A673 (cell line): ENCODE results near the gene ODAD2. TPM values are rescaled to one million over a fixed set of nuclear protein-coding genes. Genes with fewer than 3 reads are reported as not detected.
"Not testable (repeated sequence)": the region's sequence is repeated elsewhere in the genome, so short reads cannot be mapped to it uniquely, and the experiment has no call there.

Experiments
- BruUV-seq: library from RNA; stranded (reverse); fragments of 400-500 nt; replicated peaks from 2 replicates; lab custom pipeline; 2021; lab: Mats Ljungman, UMichigan
- CTCF ChIA-PET: fragments of 300-600 bp; sonication (Branson Sonifier 250); formaldehyde crosslinking; loops from one replicate; lab custom pipeline; 2022; ENCODE audit warnings: antibody characterized with exemption; lab: Charles Lee
- POLR2A ChIA-PET: fragments of 300-600 bp; sonication (Branson Sonifier 250); formaldehyde crosslinking; loops from one replicate; lab custom pipeline; 2022; ENCODE audit warnings: antibody characterized with exemption; ENCODE audit not compliant: low non-redundant PET; lab: Charles Lee
- DNase-seq: peaks from one replicate; pipeline ENCODE4 v3.0.0-alpha.2; 2015; ENCODE audit warnings: low spot score
- H3K27ac ChIP-seq: fragments of 200-600 bp; sonication (generic); 2 replicates; pipeline ENCODE4 v1.5.1; 2016; ENCODE audit warnings: mixed run types, low read depth, mild to moderate bottlenecking, mixed read lengths, antibody characterized with exemption, low read length; ENCODE audit not compliant: poor library complexity, severe bottlenecking
- H3K27me3 ChIP-seq: fragments of 200-600 bp; sonication (generic); replicated peaks from 2 replicates; pipeline ENCODE4 v1.6.1; 2017; ENCODE audit warnings: mixed run types, low read depth, mild to moderate bottlenecking, mixed read lengths, antibody characterized with exemption, low read length; ENCODE audit not compliant: insufficient read depth, poor library complexity
- H3K36me3 ChIP-seq: fragments of 200-600 bp; sonication (generic); 2 replicates; pipeline ENCODE4 v1.6.1; 2016; ENCODE audit warnings: mixed run types, mild to moderate bottlenecking, mixed read lengths, antibody characterized with exemption, low read length; ENCODE audit not compliant: insufficient read depth, poor library complexity, severe bottlenecking
- H3K4me1 ChIP-seq: fragments of 200-600 bp; sonication (generic); 2 replicates; pipeline ENCODE4 v1.6.1; 2017; ENCODE audit warnings: mixed run types, mild to moderate bottlenecking, mixed read lengths, antibody characterized with exemption, low read length; ENCODE audit not compliant: insufficient read depth, poor library complexity, severe bottlenecking
- H3K4me3 ChIP-seq: fragments of 200-600 bp; sonication (generic); 2 replicates; pipeline ENCODE4 v1.5.1; 2016; ENCODE audit warnings: low read depth, mixed run types, mild to moderate bottlenecking, mixed read lengths, low read length; ENCODE audit not compliant: poor library complexity, severe bottlenecking
- H3K9me3 ChIP-seq: fragments of 200-600 bp; sonication (generic); 2 replicates; pipeline ENCODE4 v1.6.1; 2016; ENCODE audit warnings: mixed run types, low read depth, mild to moderate bottlenecking, mixed read lengths, antibody characterized with exemption, low read length; ENCODE audit not compliant: poor library complexity, severe bottlenecking
- EZH2 ChIP-seq: fragments of 200-600 bp; sonication (generic); IDR thresholded peaks from 2 replicates; pipeline ENCODE4 v1.6.1; 2017; ENCODE audit warnings: borderline replicate concordance, low read depth, mild to moderate bottlenecking, mixed read lengths, antibody characterized with exemption, low read length; ENCODE audit not compliant: poor library complexity, severe bottlenecking
- intact Hi-C: fragments of 100-400 bp; cut with micrococcal nuclease; formaldehyde crosslinking; loops from one replicate; pipeline ENCODE4 v1.10.0; 2022; ENCODE audit not compliant: unreplicated experiment
- total RNA-seq: library from RNA; stranded (reverse); gene quantifications from 2 replicates; pipeline ENCODE4 v1.2.3, GENCODE V29; 2021
- TF ChIP-seq, protein P1 (sequence below): fragments of 300-800, 200-600 bp; sonication (generic); conservative IDR thresholded peaks from 2 replicates; pipeline ENCODE4 v1.5.1; 2017; ENCODE audit warnings: low read depth, mild to moderate bottlenecking, antibody characterized with exemption, low read length, moderate library complexity, mixed read lengths

Gene ODAD2
- total RNA-seq, 1 experiment from 2014 or later = 1.2 TPM

DNA sequence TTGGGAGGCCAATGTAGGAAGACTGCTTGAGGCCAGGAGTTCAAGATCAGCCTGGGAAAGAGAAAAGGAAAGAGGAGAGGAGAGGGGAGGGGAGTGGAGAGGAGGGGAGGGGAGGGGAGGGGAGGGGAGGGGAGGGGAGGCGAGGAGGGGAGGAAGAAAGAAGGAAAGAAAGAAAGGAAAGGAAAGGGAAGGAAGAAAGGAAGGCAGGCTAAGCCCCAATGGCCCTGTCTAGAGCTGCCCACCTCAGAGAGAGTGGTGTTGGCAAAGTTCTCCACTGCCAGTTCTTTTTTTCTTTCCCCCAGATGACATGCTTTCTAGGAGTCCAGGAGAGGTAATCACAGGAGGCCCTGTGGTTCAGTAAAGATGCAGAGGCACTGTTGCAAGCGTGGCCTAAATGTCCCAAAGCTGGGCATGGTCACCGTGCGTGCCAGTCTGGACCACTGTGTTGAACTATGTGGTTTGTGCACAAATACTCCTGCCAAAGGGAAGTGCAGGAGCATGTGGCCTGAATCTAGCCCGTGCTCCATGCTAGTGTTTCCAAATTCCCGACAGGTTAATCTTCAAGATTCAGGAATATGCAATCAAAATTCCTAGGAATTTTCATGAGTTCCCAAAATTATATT lies 39.7 kb downstream of the ODAD2 start:
- Histone ChIP-seq H3K9me3 (no peaks in the 10 kb centered on the region), H3K4me3 (no peak overlapping the region), H3K4me1 (no peaks in the 10 kb centered on the region), H3K36me3 (no peaks in the 10 kb centered on the region), H3K27me3 (peaks cover 2% of the 10 kb centered on the region), H3K27ac (no peak overlapping the region)
- intact Hi-C loops = no loop called here
- no peak for DNase-seq
- no peak for TF ChIP-seq EZH2
- TF ChIP-seq, protein P1, sequence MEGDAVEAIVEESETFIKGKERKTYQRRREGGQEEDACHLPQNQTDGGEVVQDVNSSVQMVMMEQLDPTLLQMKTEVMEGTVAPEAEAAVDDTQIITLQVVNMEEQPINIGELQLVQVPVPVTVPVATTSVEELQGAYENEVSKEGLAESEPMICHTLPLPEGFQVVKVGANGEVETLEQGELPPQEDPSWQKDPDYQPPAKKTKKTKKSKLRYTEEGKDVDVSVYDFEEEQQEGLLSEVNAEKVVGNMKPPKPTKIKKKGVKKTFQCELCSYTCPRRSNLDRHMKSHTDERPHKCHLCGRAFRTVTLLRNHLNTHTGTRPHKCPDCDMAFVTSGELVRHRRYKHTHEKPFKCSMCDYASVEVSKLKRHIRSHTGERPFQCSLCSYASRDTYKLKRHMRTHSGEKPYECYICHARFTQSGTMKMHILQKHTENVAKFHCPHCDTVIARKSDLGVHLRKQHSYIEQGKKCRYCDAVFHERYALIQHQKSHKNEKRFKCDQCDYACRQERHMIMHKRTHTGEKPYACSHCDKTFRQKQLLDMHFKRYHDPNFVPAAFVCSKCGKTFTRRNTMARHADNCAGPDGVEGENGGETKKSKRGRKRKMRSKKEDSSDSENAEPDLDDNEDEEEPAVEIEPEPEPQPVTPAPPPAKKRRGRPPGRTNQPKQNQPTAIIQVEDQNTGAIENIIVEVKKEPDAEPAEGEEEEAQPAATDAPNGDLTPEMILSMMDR = no peak
- ChIA-PET CTCF (no interaction called here), POLR2A (no interaction called here)
- BruUV-seq = no TSS peak

DNA sequence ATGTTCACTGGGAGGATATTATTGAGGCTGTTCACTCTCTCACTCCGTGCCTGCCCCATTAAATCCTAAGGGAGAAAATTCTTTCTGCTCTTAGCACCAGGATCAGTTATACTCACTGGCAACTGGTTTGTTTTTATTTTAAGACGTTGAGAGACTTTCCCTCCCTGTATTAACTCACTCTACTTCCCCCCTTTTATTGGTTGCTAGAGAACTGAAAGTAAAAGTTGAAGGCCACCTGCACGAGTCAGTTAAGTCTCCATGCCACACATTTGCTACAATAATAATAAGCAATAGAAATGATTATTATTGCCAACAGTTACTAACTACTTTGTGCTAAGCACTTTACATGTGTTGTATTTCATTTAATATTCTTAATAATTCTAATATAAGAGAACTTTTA lies 40.5 kb downstream of the ODAD2 start:
- H3K9me3 ChIP-seq, H3K4me3 ChIP-seq, H3K36me3 ChIP-seq, POLR2A ChIA-PET, DNase-seq, CTCF ChIA-PET, BruUV-seq, H3K4me1 ChIP-seq, intact Hi-C loops, H3K27me3 ChIP-seq, H3K27ac ChIP-seq: not testable (repeated sequence)

DNA sequence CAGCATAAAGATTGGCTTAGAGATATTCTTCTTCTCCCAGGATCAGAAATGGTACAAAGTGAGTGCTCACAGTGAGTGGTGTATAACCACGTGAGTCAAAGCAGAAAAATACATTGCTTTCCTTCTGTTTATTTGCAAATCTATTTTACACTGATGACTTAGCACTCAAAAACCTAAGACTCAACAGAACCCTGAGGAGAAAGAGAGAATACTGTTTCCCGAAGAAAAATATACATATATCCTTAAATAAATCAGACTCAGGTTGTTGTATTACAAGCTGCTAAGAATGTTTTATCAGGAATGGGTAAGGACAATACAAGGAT lies 48.7 kb downstream of the ODAD2 start:
- ChIA-PET CTCF (no interaction called here), POLR2A (no interaction called here)
- peaks cover 15% of the 10 kb centered on the region for H3K27me3 ChIP-seq
- DNase-seq = no peak
- H3K4me1 ChIP-seq = peaks cover 8% of the 10 kb centered on the region
- no peaks in the 10 kb centered on the region for H3K9me3 ChIP-seq
- H3K4me3 ChIP-seq = no peak overlapping the region
- intact Hi-C loops = no loop called here
- BruUV-seq = no TSS peak
- no peak for TF ChIP-seq EZH2
- TF ChIP-seq, protein P1 = no peak
- H3K27ac ChIP-seq = no peak overlapping the region
- H3K36me3 ChIP-seq = no peaks in the 10 kb centered on the region
